Measurements from ENCODE around the gene KIF5C. TPM values are rescaled to one million over a fixed set of nuclear protein-coding genes. Genes with fewer than 3 reads are reported as not detected.
"Not testable (repeated sequence)": the region's sequence is repeated elsewhere in the genome, so short reads cannot be mapped to it uniquely, and the experiment has no call there.

KIF5C gene
- total RNA-seq, 1 experiment from 2014 or later = 0.12 TPM

GRCh38 chr2:148963461-148963860, 88.4 kb downstream of the KIF5C start:
- DNase-seq (ENCODE audit: low read depth) = no peak

GRCh38 chr2:148965623-148966437, 90.8 kb downstream of the KIF5C start:
- DNase-seq (ENCODE audit: low read depth) = no peak

- DNase-seq (ENCODE audit: low read depth) = no peak
Observed at GRCh38 chr2:148966438-148966758, 91.4 kb downstream of the KIF5C start.

- no peak for DNase-seq (ENCODE audit: low read depth)
Observed at GRCh38 chr2:148967056-148967455, 92.0 kb downstream of the KIF5C start.

- DNase-seq (ENCODE audit: low read depth) = no peak
Observed at GRCh38 chr2:148967578-148967977, 92.6 kb downstream of the KIF5C start.

- DNase-seq (ENCODE audit: low read depth) = no peak
Observed at GRCh38 chr2:148968301-148968700, 93.3 kb downstream of the KIF5C start.

- DNase-seq (ENCODE audit: low read depth) = no peak
Observed at GRCh38 chr2:148968776-148969319, 93.8 kb downstream of the KIF5C start.

- DNase-seq (ENCODE audit: low read depth) = no peak
Observed at GRCh38 chr2:148969659-148970061, 94.6 kb downstream of the KIF5C start.

GRCh38 chr2:148970385-148970784, 95.4 kb downstream of the KIF5C start:
- no peak for DNase-seq (ENCODE audit: low read depth)

GRCh38 chr2:148971547-148971946, 96.5 kb downstream of the KIF5C start:
- no peak for DNase-seq (ENCODE audit: low read depth)

- no peak for DNase-seq (ENCODE audit: low read depth)
Observed at GRCh38 chr2:148974095-148974494, 99.1 kb downstream of the KIF5C start.

- DNase-seq (ENCODE audit: low read depth) = no peak
Observed at GRCh38 chr2:148978026-148978685, 103.1 kb downstream of the KIF5C start.

GRCh38 chr2:148978706-148979105, 103.7 kb downstream of the KIF5C start:
- no peak for DNase-seq (ENCODE audit: low read depth)

GRCh38 chr2:148979164-148979918, 104.3 kb downstream of the KIF5C start:
- DNase-seq (ENCODE audit: low read depth) = no peak

GRCh38 chr2:148979919-148980277, 104.9 kb downstream of the KIF5C start:
- DNase-seq (ENCODE audit: low read depth) = no peak

- DNase-seq (ENCODE audit: low read depth) = not testable (repeated sequence)
Observed at GRCh38 chr2:148980496-148980895, 105.5 kb downstream of the KIF5C start.

- DNase-seq (ENCODE audit: low read depth) = no peak
Observed at GRCh38 chr2:148981324-148981723, 106.3 kb downstream of the KIF5C start.

GRCh38 chr2:148981781-148982180, 106.8 kb downstream of the KIF5C start:
- no peak for DNase-seq (ENCODE audit: low read depth)

GRCh38 chr2:148982282-148982681, 107.3 kb downstream of the KIF5C start:
- DNase-seq (ENCODE audit: low read depth) = no peak

- no peak for DNase-seq (ENCODE audit: low read depth)
Observed at GRCh38 chr2:148983896-148984295, 108.9 kb downstream of the KIF5C start.

GRCh38 chr2:148984449-148984848, 109.4 kb downstream of the KIF5C start:
- no peak for DNase-seq (ENCODE audit: low read depth)

GRCh38 chr2:148987286-148987685, 112.3 kb downstream of the KIF5C start:
- no peak for DNase-seq (ENCODE audit: low read depth)
